HL-60 (cell line): Measurements from ENCODE around the gene COMMD10.

ENCODE experiments used
- DNase-seq, 2 experiments: peaks; one replicate each; pipeline ENCODE4 v3.0.0-alpha.2; 2010 to 2020; ENCODE audit warnings: low read depth in 1 of 2, low spot score in 1 of 2
- H3K27ac ChIP-seq: fragments of 250-450 bp; sonication (Bioruptor Pico); replicated peaks from 2 replicates; pipeline ENCODE4 v1.5.1; 2020; ENCODE audit warnings: mild to moderate bottlenecking, moderate library complexity
- H3K27me3 ChIP-seq: fragments of 250-450 bp; sonication (Bioruptor Pico); 2 replicates; pipeline ENCODE4 v1.5.1; 2021; ENCODE audit warnings: mild to moderate bottlenecking, moderate library complexity; ENCODE audit not compliant: insufficient read depth, poor library complexity, severe bottlenecking
- H3K4me3 ChIP-seq: replicated peaks from 2 replicates; pipeline ENCODE4 v1.5.1; 2011; ENCODE audit warnings: mild to moderate bottlenecking, control low read depth, low read length; ENCODE audit not compliant: insufficient read depth
- GABPA ChIP-seq: IDR thresholded peaks from 2 replicates; pipeline ENCODE4 v1.6.1; 2012; ENCODE audit warnings: low read depth
- POLR2AphosphoS5 ChIP-seq: IDR thresholded peaks from 2 replicates; pipeline ENCODE4 v1.6.1; 2012; ENCODE audit warnings: low read depth
- SPI1 ChIP-seq: IDR thresholded peaks from 2 replicates; pipeline ENCODE4 v1.6.1; 2012; ENCODE audit warnings: low read depth, mild to moderate bottlenecking, borderline replicate concordance
- TF ChIP-seq, protein P1 (sequence below): IDR thresholded peaks from 2 replicates; pipeline ENCODE4 v1.6.1; 2012; ENCODE audit warnings: low read depth; ENCODE audit not compliant: insufficient replicate concordance
- TF ChIP-seq, protein P2 (sequence below): IDR thresholded peaks from one replicate; pipeline ENCODE4 v1.5.1; 2011; ENCODE audit warnings: low read length, control low read depth, inconsistent platforms; ENCODE audit not compliant: insufficient read depth

Gene COMMD10

DNA sequence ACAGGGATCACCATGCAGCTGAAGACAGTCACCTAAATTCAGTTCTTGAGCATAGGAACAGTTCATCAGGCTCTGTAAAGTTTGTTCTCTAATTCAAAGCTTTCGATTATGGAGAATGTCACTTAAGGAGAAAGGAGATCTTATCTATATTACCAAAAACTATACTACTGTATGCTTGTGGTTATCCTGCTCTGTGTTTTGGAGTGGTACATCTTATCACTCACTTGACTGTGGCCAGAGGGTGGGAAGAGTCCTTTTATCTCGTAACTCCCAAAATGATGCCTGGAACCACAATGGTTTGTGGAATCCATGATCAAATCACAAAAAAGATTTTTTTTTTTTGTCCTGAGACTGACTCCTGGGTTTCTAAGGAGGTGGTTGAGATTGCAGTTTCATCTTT, 230.7 kb downstream of the COMMD10 start:
- Histone ChIP-seq H3K27me3 (no peaks in the 10 kb centered on the region), H3K27ac (no peak overlapping the region), H3K4me3 (no peak overlapping the region)
- TF ChIP-seq POLR2AphosphoS5 (no peak), GABPA (no peak), SPI1 (no peak)
- TF ChIP-seq, protein P1, sequence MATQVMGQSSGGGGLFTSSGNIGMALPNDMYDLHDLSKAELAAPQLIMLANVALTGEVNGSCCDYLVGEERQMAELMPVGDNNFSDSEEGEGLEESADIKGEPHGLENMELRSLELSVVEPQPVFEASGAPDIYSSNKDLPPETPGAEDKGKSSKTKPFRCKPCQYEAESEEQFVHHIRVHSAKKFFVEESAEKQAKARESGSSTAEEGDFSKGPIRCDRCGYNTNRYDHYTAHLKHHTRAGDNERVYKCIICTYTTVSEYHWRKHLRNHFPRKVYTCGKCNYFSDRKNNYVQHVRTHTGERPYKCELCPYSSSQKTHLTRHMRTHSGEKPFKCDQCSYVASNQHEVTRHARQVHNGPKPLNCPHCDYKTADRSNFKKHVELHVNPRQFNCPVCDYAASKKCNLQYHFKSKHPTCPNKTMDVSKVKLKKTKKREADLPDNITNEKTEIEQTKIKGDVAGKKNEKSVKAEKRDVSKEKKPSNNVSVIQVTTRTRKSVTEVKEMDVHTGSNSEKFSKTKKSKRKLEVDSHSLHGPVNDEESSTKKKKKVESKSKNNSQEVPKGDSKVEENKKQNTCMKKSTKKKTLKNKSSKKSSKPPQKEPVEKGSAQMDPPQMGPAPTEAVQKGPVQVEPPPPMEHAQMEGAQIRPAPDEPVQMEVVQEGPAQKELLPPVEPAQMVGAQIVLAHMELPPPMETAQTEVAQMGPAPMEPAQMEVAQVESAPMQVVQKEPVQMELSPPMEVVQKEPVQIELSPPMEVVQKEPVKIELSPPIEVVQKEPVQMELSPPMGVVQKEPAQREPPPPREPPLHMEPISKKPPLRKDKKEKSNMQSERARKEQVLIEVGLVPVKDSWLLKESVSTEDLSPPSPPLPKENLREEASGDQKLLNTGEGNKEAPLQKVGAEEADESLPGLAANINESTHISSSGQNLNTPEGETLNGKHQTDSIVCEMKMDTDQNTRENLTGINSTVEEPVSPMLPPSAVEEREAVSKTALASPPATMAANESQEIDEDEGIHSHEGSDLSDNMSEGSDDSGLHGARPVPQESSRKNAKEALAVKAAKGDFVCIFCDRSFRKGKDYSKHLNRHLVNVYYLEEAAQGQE, result no peak
- TF ChIP-seq, protein P2, sequence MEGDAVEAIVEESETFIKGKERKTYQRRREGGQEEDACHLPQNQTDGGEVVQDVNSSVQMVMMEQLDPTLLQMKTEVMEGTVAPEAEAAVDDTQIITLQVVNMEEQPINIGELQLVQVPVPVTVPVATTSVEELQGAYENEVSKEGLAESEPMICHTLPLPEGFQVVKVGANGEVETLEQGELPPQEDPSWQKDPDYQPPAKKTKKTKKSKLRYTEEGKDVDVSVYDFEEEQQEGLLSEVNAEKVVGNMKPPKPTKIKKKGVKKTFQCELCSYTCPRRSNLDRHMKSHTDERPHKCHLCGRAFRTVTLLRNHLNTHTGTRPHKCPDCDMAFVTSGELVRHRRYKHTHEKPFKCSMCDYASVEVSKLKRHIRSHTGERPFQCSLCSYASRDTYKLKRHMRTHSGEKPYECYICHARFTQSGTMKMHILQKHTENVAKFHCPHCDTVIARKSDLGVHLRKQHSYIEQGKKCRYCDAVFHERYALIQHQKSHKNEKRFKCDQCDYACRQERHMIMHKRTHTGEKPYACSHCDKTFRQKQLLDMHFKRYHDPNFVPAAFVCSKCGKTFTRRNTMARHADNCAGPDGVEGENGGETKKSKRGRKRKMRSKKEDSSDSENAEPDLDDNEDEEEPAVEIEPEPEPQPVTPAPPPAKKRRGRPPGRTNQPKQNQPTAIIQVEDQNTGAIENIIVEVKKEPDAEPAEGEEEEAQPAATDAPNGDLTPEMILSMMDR, result no peak
- no peak for DNase-seq

DNA sequence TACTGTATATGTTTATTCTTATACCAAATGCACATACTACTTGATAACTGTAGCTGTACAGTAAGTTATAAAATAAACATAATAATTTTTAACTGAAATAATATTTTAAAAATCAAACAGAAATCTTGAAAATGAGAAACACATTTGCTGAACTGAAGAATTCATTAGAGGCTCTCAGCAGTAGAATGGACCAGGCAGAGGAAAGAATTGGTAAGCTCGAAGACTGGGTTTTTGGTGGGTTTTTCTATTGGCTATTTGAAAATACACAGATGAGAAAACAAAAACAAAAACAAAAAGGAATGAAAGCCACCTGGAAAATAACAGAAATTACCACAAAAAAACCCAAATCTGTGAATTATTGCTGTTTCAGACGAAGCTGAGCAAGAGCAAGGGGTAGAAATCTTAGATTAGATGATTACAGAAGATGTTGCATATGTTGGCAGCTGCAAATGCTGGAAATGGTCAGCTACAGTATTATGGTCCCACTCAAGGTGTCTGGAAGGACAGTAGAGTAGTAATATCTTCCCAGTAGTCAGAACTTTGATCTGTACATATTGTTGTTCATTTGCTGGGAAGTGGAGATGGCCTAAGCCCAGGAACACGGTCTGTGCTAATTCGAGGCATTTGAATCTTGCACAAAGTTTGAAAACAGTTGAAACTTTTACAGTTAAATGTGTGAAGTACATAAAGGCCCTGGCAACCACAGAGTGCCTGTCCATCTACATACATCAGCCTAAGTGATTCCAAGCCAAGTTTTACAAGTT, 233.4 kb downstream of the COMMD10 start:
- no peak for DNase-seq
- Histone ChIP-seq H3K4me3 (no peak overlapping the region), H3K27ac (no peak overlapping the region), H3K27me3 (no peaks in the 10 kb centered on the region)
- TF ChIP-seq SPI1 (no peak), GABPA (no peak), POLR2AphosphoS5 (no peak)
- TF ChIP-seq, protein P2, result no peak
- TF ChIP-seq, protein P1, result no peak

DNA sequence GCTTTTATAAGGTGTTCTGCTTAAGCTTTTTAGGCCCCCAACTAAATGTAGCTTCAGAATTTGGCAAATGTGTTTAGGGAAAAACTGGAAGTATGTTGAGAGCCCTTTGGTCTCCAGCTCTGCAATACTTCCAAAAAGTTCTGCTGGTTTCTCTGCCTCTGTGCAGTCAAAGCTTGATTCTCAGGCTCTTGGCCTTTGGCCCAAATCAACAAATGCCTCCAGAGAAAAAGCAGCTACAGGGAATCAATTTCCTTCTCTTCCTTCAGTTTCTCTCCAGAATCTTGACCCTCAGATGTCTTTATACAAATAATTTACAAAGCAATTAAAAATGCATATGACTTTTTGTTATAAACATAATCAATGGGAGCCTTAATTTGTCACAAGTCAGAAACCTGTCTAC, 235.7 kb downstream of the COMMD10 start:
- Histone ChIP-seq H3K4me3 (no peak overlapping the region), H3K27ac (no peak overlapping the region), H3K27me3 (no peaks in the 10 kb centered on the region)
- no peak for DNase-seq
- TF ChIP-seq, protein P2, result no peak
- TF ChIP-seq GABPA (no peak), POLR2AphosphoS5 (no peak), SPI1 (no peak)
- TF ChIP-seq, protein P1, result no peak
